ENCODE results near the gene PFDN5.
"Not testable (repeated sequence)": the region's sequence is repeated elsewhere in the genome, so short reads cannot be mapped to it uniquely, and the experiment has no call there.

PFDN5 gene

DNA sequence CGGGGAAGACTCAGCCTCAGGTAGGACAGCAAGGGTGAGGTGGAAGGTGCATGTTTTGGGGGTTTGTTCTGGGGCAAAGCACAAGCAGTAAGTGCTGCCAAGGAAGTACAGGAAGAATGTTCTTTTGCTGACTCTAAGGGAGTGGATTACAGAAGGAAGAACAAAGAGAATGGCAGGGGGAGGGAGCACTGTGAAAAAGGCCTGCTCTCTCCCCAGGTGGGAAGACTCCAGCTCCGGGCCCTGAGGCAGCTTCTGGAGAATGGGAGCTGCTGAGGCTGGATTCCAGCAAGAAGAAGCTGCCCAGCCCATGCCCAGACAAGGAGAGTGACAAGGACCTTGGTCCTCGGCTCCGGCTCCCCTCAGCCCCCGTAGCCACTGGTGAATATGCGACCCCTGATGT is 7.0 kb upstream of the PFDN5 start:
- TF ChIP-seq CTCF (conservative IDR thresholded peaks at IDR 0.05; ENCODE audit: low read length) = no peak
- no peak overlapping the region for H3K4me3 ChIP-seq (ENCODE audit: low read length)
- DNase-seq (ENCODE audit: low read depth) = no peak

DNA sequence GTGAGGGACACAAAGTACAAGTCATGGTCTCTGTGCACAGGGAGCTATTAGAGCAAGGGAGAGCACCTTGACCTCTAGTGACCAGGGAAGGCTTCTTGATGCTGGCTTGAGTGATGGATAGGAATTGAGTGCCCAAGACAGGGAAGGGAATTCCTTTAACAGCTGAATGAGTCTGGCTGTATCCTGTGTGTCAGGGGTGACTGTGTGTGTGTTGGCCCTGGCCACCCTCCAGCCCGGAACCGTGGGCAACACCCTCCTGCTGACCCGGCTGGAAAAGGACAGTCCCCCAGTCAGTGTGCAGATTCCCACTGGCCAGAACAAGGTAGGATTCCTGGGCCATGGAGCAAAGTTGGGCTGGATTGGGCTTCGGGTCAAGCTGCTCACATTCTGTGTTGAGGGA is 5.5 kb upstream of the PFDN5 start:
- peak; percentile 29 for DNase-seq (ENCODE audit: low read depth)
- TF ChIP-seq CTCF (conservative IDR thresholded peaks at IDR 0.05; ENCODE audit: low read length) = no peak
- no peak overlapping the region for H3K4me3 ChIP-seq (ENCODE audit: low read length)

DNA sequence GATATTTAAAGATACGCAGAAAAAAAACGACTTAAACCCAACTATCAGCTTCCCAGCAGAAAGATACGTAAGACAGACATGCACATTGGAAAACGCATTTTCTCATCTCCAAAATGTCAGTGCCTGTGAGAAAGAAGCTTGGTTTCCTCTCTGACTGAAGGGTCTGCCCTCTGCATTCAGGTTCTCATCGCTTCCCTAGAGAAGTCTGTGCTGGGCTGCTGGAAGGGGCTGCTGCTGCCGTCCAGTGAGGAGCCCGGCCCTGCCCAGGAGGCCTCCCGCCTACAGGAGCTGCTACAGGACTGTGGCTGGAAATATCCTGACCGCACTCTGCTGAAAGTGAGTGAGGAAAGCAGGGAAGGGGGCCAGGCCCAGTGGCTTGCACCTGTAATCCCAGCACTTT is 4.7 kb upstream of the PFDN5 start:
- no peak overlapping the region for H3K4me3 ChIP-seq (ENCODE audit: low read length)
- DNase-seq (ENCODE audit: low read depth) = no peak
- no peak for TF ChIP-seq CTCF (conservative IDR thresholded peaks at IDR 0.05; ENCODE audit: low read length)

DNA sequence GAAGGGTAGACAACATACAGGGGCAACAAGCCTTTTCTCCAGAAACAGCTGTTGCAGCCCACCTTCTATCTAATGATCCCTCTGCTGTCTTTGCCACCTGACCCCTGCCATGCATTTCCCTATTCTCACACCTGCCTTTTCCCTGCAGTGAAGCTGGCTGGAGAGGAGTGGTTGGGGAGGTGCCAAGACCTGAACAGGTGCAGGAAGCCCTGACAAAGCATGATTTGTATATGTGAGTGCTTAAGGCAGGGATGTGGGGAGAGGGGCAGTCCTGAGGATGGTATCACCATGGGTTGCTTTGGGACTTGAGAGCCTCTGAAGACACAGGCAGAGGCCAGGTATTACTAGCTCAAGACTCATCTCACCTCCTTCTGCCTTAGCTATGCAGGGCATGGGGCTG is 2.9 kb upstream of the PFDN5 start:
- no peak for DNase-seq (ENCODE audit: low read depth)
- TF ChIP-seq CTCF (conservative IDR thresholded peaks at IDR 0.05; ENCODE audit: low read length) = no peak
- no peak overlapping the region for H3K4me3 ChIP-seq (ENCODE audit: low read length)

DNA sequence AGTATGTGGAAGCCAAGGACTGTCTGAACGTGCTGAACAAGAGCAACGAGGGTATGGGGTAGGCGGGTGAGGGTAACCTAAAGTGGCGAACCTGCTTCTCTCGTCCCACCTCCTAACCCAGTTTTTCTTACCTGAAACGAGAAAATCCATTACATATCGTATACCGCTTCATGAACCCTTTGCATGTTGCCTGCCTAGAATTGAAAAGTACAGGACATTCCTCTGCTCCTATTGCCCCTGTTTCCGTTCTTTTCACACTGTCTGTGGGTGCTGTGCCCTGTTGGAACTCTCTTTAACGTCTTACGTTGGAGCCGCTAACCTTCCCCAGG is 513 bp downstream of the PFDN5 start:
- TF ChIP-seq CTCF (conservative IDR thresholded peaks at IDR 0.05; ENCODE audit: low read length) = no peak
- H3K4me3 ChIP-seq (ENCODE audit: low read length) = peak overlapping the region; percentile 100
- no peak for DNase-seq (ENCODE audit: low read depth)

DNA sequence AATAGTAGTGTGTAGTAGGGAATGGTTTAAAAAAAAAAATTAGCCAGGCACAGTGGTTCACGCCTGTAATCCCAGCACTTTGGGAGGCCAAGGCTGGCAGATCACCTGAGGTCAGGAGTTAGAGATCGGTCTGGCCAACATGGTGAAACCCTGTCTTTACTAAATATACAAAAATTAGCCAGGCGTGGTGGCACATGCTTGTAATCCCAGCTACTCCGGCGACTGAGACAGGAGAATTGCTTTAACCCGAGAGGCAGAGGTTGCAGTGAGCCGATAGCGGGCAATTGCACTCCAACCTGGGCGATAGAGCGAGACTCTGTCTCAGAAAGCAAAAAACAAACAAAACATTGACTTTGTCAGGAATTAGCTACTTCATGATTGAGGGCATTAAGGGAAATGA is 1.8 kb downstream of the PFDN5 start:
- not testable (repeated sequence) for H3K4me3 ChIP-seq (ENCODE audit: low read length)

DNA sequence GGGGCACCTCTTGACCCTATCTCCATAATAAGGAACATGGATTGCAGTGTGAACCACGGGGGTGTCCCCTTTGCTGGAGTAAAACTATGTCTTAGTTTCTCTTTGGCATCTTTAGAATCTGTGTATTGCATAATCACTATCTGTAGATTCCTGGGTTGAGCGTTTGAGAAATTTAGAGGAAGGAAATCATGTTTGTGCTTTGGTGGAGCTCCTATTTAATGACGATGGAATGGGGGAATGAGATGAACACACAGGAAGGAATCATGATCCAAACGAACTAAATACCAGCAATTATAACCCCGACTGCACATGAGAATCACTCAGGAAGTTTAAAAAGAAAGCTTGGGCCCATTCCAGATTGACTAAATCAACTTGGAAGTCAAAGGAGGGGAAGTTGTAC is 2.8 kb downstream of the PFDN5 start:
- TF ChIP-seq CTCF (conservative IDR thresholded peaks at IDR 0.05; ENCODE audit: low read length) = no peak
- DNase-seq (ENCODE audit: low read depth) = peak; percentile 97
- peak overlapping the region; percentile 3; the same call in 1 of the 2 replicates for H3K4me3 ChIP-seq (ENCODE audit: low read length)

More for the DNA sequence above, 1.8 kb downstream of the PFDN5 start:
- DNase-seq (ENCODE audit: low read depth) = not testable (repeated sequence)

DNA sequence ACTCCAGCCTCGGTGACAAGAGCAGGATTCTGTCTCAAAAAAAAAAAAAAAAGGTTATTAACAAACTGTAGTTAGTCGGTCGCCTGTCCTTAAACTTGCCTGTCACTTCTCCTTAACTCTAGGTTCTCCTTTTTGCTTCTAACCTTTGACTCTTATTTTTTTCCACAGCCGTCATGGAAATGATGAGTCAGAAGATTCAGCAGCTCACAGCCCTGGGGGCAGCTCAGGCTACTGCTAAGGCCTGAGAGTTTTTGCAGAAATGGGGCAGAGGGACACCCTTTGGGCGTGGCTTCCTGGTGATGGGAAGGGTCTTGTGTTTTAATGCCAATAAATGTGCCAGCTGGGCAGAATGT is 3.7 kb downstream of the PFDN5 start:
- peak overlapping the region; percentile 95 for H3K4me3 ChIP-seq (ENCODE audit: low read length)
- peak; percentile 48 for DNase-seq (ENCODE audit: low read depth)
- TF ChIP-seq CTCF (conservative IDR thresholded peaks at IDR 0.05; ENCODE audit: low read length) = no peak

Data from AG10803 (cell line).